HUES64 (cell line): ENCODE data around the gene LAMP2.

Experiments
- H3K27ac ChIP-seq: 2 replicates; pipeline ENCODE4 v1.7.0; 2013; ENCODE audit warnings: low read depth, low read length, inconsistent platforms
- H3K27me3 ChIP-seq: 2 replicates; pipeline ENCODE4 v1.6.1; 2013; ENCODE audit warnings: mild to moderate bottlenecking, low read length; ENCODE audit not compliant: insufficient read depth
- H3K36me3 ChIP-seq: 2 replicates; pipeline ENCODE4 v1.6.1; 2013; ENCODE audit warnings: mild to moderate bottlenecking, low read length; ENCODE audit not compliant: insufficient read depth
- H3K4me1 ChIP-seq: 2 replicates; pipeline ENCODE4 v1.6.1; 2013; ENCODE audit warnings: mild to moderate bottlenecking, low read length, moderate library complexity; ENCODE audit not compliant: insufficient read depth
- H3K4me3 ChIP-seq: 2 replicates; pipeline ENCODE4 v1.5.1; 2013; ENCODE audit warnings: mild to moderate bottlenecking, low read length, moderate library complexity
- H3K9ac ChIP-seq: 2 replicates; pipeline ENCODE4 v1.6.1; 2013; ENCODE audit warnings: mild to moderate bottlenecking, low read depth, low read length
- H3K9me3 ChIP-seq: 2 replicates; pipeline ENCODE4 v1.6.1; 2013; ENCODE audit warnings: low read depth, low read length; ENCODE audit not compliant: insufficient read depth
- WGBS: fragments of 150-250, 120-280 bp; methylation state at CpG from one replicate; pipeline ENCODE4 v1.1.7; 2013; ENCODE audit warnings: missing lambda C conversion rate; 5-methylcytosine and 5-hydroxymethylcytosine counted together

LAMP2 gene

DNA sequence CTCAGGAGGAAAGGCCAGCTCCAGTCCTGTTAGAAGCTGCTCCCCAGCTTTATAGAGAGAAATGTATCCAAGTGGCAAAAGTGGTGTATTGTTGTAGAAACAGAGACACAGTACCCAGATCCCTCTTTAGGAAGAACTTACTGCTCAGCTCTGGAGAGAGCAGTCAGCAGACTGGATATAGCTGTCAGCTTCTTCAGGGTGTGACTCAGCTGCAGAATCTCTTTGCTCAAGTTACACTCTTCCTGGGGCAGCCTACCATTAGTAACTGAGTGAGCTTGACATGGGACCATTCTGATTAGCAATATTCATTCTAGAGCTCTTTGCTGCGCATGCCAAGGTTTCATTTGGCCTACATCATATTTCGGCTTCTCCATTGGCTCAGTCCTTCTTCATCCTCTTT lies 66.7 kb downstream of the LAMP2 start:
- no peaks in the 10 kb centered on the region for H3K27me3 ChIP-seq
- no peaks in the 10 kb centered on the region for H3K4me1 ChIP-seq
- no peak overlapping the region for H3K27ac ChIP-seq
- H3K9me3 ChIP-seq: no peaks in the 10 kb centered on the region
- H3K36me3 ChIP-seq: no peaks in the 10 kb centered on the region
- H3K9ac ChIP-seq: no peak overlapping the region
- WGBS: 90% methylated on average over 2 of the region's 2 CpGs
- no peak overlapping the region for H3K4me3 ChIP-seq

DNA sequence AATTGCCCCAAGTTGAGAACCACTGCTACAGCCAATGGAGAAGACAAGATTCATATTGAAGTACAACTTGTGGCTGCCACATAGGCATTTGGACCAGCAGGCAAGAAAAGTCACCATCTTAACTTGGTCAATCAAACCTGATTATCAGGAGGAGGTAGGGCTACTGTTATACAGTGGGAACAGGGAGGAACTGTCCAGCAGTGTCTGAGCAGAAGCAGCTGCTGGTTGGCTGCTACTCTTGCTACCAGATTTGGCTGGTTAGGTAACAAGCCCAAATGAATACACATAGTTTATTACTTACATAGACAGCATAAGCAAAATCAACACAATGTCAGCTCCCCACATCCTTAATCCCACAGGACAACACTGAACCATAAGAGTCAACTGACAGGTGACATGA lies 67.8 kb downstream of the LAMP2 start:
- H3K4me1 ChIP-seq: no peaks in the 10 kb centered on the region
- H3K36me3 ChIP-seq: no peaks in the 10 kb centered on the region
- H3K9ac ChIP-seq: no peak overlapping the region
- H3K4me3 ChIP-seq: no peak overlapping the region
- H3K27ac ChIP-seq: no peak overlapping the region
- H3K27me3 ChIP-seq: no peaks in the 10 kb centered on the region
- H3K9me3 ChIP-seq: no peaks in the 10 kb centered on the region

DNA sequence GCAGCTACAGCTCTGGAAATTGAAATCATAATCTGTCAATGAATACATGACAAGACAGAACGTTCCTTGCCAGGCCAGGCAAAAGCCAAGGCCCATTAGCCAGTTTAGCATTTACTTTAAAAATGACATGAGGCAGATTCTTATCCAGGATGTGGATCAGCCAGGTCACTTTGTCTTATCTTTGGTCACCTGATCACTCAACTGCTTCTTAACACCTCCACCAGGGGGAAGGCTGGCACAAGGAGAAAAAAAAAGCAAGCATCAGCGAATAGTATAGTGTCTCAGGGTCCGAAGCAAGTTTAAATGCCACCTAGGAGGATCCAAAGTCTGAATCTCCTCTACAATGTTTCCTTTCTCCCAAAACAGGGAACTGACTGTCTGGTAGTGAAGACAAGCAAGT lies 88.4 kb downstream of the LAMP2 start:
- WGBS: 25% methylated on average over 2 of the region's 3 CpGs
- Histone ChIP-seq H3K27me3 (no peaks in the 10 kb centered on the region), H3K9me3 (no peaks in the 10 kb centered on the region)

DNA sequence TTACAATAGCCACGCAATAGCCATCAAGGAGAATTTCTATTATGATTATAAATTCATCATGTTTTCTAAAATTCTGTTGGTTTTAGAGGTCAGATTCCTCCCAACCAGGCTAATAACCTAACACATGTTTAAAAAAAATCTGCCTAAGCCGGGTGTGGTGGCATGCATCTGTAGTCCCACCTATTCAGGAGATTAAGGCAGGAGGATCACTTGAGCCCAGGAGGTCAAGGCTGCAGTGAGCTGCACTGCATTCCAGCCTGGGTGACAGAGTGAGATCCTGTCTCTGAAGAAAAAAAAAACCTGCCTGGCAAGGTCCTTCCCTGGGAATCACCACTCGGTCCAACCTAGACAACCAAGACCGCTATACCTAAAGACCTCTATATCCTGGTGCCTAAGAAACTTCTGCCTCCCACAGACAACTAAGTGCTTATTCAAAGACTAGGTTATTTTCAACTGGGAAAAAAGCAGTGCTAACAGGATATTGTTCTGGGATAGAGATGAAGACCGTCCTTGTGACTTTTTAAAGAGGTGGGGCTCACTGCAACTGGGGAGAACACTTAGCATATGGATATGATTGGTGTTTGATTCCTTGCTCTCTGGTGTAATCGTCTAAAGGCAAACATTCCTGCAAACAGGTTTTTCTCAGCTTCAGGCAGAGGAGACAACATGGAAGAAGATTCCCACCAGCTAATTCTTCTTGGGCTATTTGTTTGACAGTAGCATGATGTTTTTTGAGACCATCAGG lies 89.0 kb downstream of the LAMP2 start:
- WGBS: 83% methylated on average over 5 of the region's 6 CpGs

More for the DNA sequence above, 88.4 kb downstream of the LAMP2 start:
- H3K27ac ChIP-seq: no peak overlapping the region
- no peak overlapping the region for H3K9ac ChIP-seq
- peaks cover 18% of the 10 kb centered on the region for H3K4me1 ChIP-seq
- no peaks in the 10 kb centered on the region for H3K36me3 ChIP-seq
- H3K4me3 ChIP-seq: no peak overlapping the region

DNA sequence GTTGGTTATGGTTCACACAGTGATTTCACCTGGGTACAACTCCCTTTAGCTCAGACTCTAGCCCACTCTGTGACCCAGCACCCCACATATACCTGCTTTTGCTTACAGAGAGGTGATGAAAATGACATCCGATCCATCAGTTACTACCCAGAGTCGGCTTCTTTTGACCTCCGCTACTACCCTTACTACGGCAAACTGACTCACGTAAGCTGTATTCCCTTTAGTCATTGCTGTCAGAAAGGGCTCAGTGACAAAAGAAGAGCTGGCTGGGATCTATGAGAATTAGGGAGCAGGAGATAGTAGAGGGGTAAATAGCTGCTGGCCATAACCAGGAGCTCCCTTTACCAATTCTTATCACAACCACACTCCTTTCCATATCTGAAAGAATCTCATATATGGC lies 90.5 kb downstream of the LAMP2 start:
- Histone ChIP-seq H3K9ac (no peak overlapping the region), H3K27me3 (no peaks in the 10 kb centered on the region), H3K9me3 (no peaks in the 10 kb centered on the region), H3K27ac (no peak overlapping the region), H3K36me3 (no peaks in the 10 kb centered on the region), H3K4me3 (no peak overlapping the region), H3K4me1 (peaks cover 18% of the 10 kb centered on the region)
- 97% methylated on average over 5 of the region's 5 CpGs for WGBS

More for the DNA sequence above, 89.0 kb downstream of the LAMP2 start:
- Histone ChIP-seq H3K36me3 (no peaks in the 10 kb centered on the region), H3K27me3 (no peaks in the 10 kb centered on the region), H3K9ac (no peak overlapping the region), H3K27ac (no peak overlapping the region), H3K9me3 (no peaks in the 10 kb centered on the region), H3K4me3 (no peak overlapping the region), H3K4me1 (peaks cover 18% of the 10 kb centered on the region)
